ENCODE results near the gene DNAJC21. TPM values are rescaled to one million over a fixed set of nuclear protein-coding genes. Genes with fewer than 3 reads are reported as not detected.

Gene DNAJC21
- total RNA-seq, 1 donor, result 32.2 TPM

DNA sequence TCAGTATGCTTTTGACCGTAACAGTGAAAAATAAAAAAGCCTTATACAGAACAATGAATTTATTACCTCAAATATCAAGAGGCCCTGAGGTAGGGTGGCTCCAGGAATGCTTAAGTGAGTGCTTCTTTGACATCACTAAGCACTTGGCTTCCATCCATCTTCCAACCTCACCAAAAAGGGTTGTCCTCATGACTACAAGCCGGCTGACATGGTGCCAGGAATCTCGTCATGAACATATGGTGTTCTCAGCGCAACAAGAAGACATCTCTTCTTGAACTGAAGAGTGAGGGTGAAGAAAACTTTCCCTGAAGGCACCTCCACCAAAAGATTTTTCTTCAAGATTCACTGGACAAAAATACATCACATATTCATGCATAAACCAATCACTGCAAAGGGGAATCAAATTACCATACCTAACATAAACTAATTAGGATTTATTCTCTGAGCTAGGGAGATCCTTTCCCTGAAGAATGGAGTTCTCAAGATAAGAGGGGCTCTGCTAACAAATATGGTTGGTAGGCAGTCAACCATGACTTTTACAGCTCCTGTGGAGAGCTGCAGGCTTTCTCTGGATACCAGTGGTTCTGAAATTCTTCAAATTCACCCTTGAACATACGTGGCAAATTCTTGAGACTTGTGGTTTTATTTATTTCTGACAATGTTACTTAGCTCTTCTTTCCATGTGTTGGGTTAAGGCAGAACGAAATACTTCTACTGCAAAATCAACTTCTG is 68.9 kb downstream of the DNAJC21 start:
- no peaks in the 10 kb centered on the region for H4K20me1 ChIP-seq (ENCODE audit: insufficient read depth, low read length)
- H3K79me2 ChIP-seq (ENCODE audit: insufficient read depth, low read length), result no peaks in the 10 kb centered on the region
- no peaks in the 10 kb centered on the region for H3K4me1 ChIP-seq (ENCODE audit: insufficient read depth, low read length)
- H2AFZ ChIP-seq (ENCODE audit: low read length), result no peak overlapping the region
- H3K9me3 ChIP-seq (ENCODE audit: low read depth, low read length), result no peaks in the 10 kb centered on the region
- no peak for DNase-seq (ENCODE audit: insufficient read length, low spot score, missing footprints)
- no peaks in the 10 kb centered on the region for H3K36me3 ChIP-seq (ENCODE audit: insufficient read depth, low read length)
- H3K4me3 ChIP-seq (ENCODE audit: insufficient read depth, low read length), result no peak overlapping the region
- H3K27ac ChIP-seq (ENCODE audit: low read depth, low read length), result no peak overlapping the region
- H3K27me3 ChIP-seq (ENCODE audit: insufficient read depth, low read length), result peaks cover 20% of the 10 kb centered on the region
- H3K4me2 ChIP-seq (ENCODE audit: insufficient read depth, low read length), result no peak overlapping the region
- TF ChIP-seq, protein P1, sequence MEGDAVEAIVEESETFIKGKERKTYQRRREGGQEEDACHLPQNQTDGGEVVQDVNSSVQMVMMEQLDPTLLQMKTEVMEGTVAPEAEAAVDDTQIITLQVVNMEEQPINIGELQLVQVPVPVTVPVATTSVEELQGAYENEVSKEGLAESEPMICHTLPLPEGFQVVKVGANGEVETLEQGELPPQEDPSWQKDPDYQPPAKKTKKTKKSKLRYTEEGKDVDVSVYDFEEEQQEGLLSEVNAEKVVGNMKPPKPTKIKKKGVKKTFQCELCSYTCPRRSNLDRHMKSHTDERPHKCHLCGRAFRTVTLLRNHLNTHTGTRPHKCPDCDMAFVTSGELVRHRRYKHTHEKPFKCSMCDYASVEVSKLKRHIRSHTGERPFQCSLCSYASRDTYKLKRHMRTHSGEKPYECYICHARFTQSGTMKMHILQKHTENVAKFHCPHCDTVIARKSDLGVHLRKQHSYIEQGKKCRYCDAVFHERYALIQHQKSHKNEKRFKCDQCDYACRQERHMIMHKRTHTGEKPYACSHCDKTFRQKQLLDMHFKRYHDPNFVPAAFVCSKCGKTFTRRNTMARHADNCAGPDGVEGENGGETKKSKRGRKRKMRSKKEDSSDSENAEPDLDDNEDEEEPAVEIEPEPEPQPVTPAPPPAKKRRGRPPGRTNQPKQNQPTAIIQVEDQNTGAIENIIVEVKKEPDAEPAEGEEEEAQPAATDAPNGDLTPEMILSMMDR (IDR thresholded peaks at IDR 0.05; ENCODE audit: extremely low read depth, low read depth, low read length), result no peak

DNA sequence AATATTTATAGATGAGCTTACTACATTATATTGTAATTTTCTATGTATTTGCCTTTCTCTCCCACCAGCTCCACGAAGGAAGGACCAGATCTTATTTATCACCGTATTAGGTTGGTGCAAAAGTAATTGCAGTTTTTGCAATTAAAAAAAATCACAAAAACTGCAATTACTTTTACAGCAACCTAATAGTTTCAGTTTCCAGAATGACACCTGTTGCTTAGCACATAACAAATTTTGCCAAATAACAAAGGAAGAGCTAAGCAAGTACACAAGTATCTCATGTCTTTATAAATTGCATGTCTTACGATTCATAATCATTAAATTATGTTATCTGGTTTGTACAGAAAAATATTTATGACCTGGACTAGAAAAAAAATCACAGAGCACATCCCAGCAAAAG is 72.5 kb downstream of the DNAJC21 start:
- H3K9me3 ChIP-seq (ENCODE audit: low read depth, low read length), result no peaks in the 10 kb centered on the region
- no peaks in the 10 kb centered on the region for H3K36me3 ChIP-seq (ENCODE audit: insufficient read depth, low read length)
- no peak for DNase-seq (ENCODE audit: insufficient read length, low spot score, missing footprints)
- no peak overlapping the region for H2AFZ ChIP-seq (ENCODE audit: low read length)
- H3K79me2 ChIP-seq (ENCODE audit: insufficient read depth, low read length), result no peaks in the 10 kb centered on the region
- no peak overlapping the region for H3K4me2 ChIP-seq (ENCODE audit: insufficient read depth, low read length)
- no peak overlapping the region for H3K4me3 ChIP-seq (ENCODE audit: insufficient read depth, low read length)
- no peak overlapping the region for H3K27ac ChIP-seq (ENCODE audit: low read depth, low read length)
- H4K20me1 ChIP-seq (ENCODE audit: insufficient read depth, low read length), result no peaks in the 10 kb centered on the region
- H3K27me3 ChIP-seq (ENCODE audit: insufficient read depth, low read length), result peaks cover 22% of the 10 kb centered on the region
- no peaks in the 10 kb centered on the region for H3K4me1 ChIP-seq (ENCODE audit: insufficient read depth, low read length)
- TF ChIP-seq, protein P1 (IDR thresholded peaks at IDR 0.05; ENCODE audit: extremely low read depth, low read depth, low read length), result no peak

DNA sequence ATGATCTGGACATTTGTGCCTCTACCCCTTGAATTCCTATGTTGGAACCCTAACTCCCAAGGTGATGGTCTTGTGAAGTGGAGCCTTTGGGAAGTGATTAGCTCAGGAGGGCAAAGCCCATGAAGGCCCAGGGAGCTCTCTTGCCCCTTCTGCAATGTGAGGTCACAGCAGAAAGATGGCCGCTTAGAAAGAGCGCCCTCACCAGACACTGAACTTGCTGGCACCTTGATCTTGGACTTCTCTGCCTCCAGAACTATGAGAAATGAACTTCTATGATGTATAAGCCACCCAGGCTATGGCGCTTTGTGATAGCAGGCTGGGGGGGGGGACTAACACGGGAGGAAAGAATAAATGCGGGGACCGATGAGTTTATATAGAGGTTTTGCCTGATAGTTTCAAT is 73.1 kb downstream of the DNAJC21 start:
- no peaks in the 10 kb centered on the region for H3K79me2 ChIP-seq (ENCODE audit: insufficient read depth, low read length)
- H3K27ac ChIP-seq (ENCODE audit: low read depth, low read length), result no peak overlapping the region
- H3K9me3 ChIP-seq (ENCODE audit: low read depth, low read length), result no peaks in the 10 kb centered on the region
- H3K4me3 ChIP-seq (ENCODE audit: insufficient read depth, low read length), result no peak overlapping the region
- no peaks in the 10 kb centered on the region for H3K4me1 ChIP-seq (ENCODE audit: insufficient read depth, low read length)
- no peaks in the 10 kb centered on the region for H3K36me3 ChIP-seq (ENCODE audit: insufficient read depth, low read length)
- peaks cover 22% of the 10 kb centered on the region for H3K27me3 ChIP-seq (ENCODE audit: insufficient read depth, low read length)
- H2AFZ ChIP-seq (ENCODE audit: low read length), result no peak overlapping the region
- TF ChIP-seq, protein P1 (IDR thresholded peaks at IDR 0.05; ENCODE audit: extremely low read depth, low read depth, low read length), result no peak
- no peak overlapping the region for H3K4me2 ChIP-seq (ENCODE audit: insufficient read depth, low read length)
- H4K20me1 ChIP-seq (ENCODE audit: insufficient read depth, low read length), result no peaks in the 10 kb centered on the region
- no peak for DNase-seq (ENCODE audit: insufficient read length, low spot score, missing footprints)

DNA sequence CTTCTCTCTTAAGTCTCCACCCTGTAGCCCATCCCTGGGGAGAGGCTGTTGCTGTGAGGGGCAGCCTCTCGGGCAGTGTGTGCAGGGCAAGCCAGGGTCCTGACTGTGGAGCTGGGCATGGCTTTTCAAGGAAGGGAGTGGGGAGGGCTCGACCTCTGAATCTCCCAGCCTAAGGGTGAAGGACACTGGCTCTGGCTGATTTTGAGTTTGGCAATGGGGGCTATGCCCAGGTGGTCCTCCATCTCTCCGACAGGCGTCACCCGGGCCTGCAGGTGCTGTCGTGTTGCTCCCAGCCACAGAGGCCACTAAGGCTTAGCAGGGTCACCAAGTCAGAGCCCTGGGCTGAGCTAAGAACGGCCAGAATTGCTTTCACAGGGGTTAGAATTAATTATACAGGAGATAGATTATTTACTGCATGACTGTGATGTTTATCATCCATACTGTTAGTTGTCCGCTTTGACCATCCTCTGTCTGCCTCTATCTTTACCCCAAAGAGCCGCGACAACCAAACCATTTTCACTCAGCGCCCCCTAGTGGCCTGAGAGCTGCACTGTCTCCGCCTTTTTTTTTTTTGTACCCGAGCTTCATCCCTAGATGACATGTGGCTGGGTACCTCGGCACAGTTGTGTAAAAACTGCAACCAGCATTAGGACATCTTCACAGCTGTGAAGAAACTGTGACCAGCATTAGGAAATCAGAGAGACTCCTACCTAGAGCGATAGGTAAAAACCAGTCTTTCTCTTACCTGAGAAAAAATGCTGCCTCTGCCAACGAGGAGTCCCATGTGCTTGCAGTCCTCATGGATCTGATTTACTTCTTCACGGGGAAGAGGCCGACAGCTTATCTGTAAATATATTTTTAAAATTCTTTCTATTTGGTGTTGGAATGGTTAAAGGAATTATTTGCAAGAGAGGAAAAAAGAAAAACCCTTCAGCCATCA is 73.9 kb downstream of the DNAJC21 start:
- Histone ChIP-seq H3K9me3 (ENCODE audit: low read depth, low read length) (no peaks in the 10 kb centered on the region), H3K4me2 (ENCODE audit: insufficient read depth, low read length) (no peak overlapping the region), H3K4me3 (ENCODE audit: insufficient read depth, low read length) (no peak overlapping the region), H3K27me3 (ENCODE audit: insufficient read depth, low read length) (peaks cover 15% of the 10 kb centered on the region), H3K27ac (ENCODE audit: low read depth, low read length) (no peak overlapping the region), H2AFZ (ENCODE audit: low read length) (no peak overlapping the region), H3K4me1 (ENCODE audit: insufficient read depth, low read length) (no peaks in the 10 kb centered on the region), H3K36me3 (ENCODE audit: insufficient read depth, low read length) (no peaks in the 10 kb centered on the region), H3K79me2 (ENCODE audit: insufficient read depth, low read length) (no peaks in the 10 kb centered on the region), H4K20me1 (ENCODE audit: insufficient read depth, low read length) (no peaks in the 10 kb centered on the region)
- TF ChIP-seq, protein P1 (IDR thresholded peaks at IDR 0.05; ENCODE audit: extremely low read depth, low read depth, low read length), result peak; percentile 94
- DNase-seq (ENCODE audit: insufficient read length, low spot score, missing footprints), result peak; percentile 86

Data from osteoblast (primary cell).